ENCODE data around the gene WIPF2.
"Not testable (repeated sequence)": the region's sequence is repeated elsewhere in the genome, so short reads cannot be mapped to it uniquely, and the experiment has no call there.

WIPF2 gene

GRCh38 chr17:40287494-40288369 lies 68.6 kb downstream of the WIPF2 start, which contains the start of gene CDC6:
Gene CDC6, plus strand, starts transcription at chr17:40287879. Its CDS starts 1,542 bp downstream, at chr17:40289421.
- peaks cover 12% of the 10 kb centered on the region for H3K4me1 Mint-ChIP-seq
- H3K27me3 Mint-ChIP-seq, result no peaks in the 10 kb centered on the region
- H3K36me3 Mint-ChIP-seq, result no peaks in the 10 kb centered on the region
- H3K27ac Mint-ChIP-seq, result peak within 1 kb of the TSS; percentile 76
- peak; percentile 88 to 98 for DNase-seq (ENCODE audit: low spot score in 2 of 2)
- H3K4me3 Mint-ChIP-seq, result peak within 1 kb of the TSS; percentile 98
- ATAC-seq (ENCODE audit: low read depth), result peak; percentile 93
- no peaks in the 10 kb centered on the region for H3K9me3 Mint-ChIP-seq

- no peaks in the 10 kb centered on the region for H3K27me3 Mint-ChIP-seq
- H3K4me1 Mint-ChIP-seq, result peaks cover 12% of the 10 kb centered on the region
- H3K27ac Mint-ChIP-seq, result no peak overlapping the region
- no peak for DNase-seq (ENCODE audit: low spot score in 2 of 2)
- H3K4me3 Mint-ChIP-seq, result no peak overlapping the region
- H3K36me3 Mint-ChIP-seq, result no peaks in the 10 kb centered on the region
- H3K9me3 Mint-ChIP-seq, result no peaks in the 10 kb centered on the region
- ATAC-seq (ENCODE audit: low read depth), result no peak
Measured at GRCh38 chr17:40290629-40291280, 71.7 kb downstream of the WIPF2 start.

DNA sequence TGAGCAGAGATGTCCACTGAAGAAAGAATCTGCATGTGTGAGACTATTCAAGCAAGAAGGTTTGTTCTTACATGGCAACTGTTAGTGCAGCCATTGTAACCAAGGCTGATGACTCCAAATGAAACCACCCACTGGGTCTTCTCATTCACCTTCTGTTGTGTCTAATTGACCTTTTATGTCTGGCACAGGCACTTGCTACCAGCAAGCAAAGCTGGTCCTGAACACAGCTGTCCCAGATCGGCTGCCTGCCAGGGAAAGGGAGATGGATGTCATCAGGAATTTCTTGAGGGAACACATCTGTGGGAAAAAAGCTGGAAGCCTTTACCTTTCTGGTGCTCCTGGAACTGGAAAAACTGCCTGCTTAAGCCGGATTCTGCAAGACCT lies 72.2 kb downstream of the WIPF2 start:
- no peaks in the 10 kb centered on the region for H3K27me3 Mint-ChIP-seq
- DNase-seq (ENCODE audit: low spot score in 2 of 2) (no peak), ATAC-seq (ENCODE audit: low read depth) (no peak)
- no peaks in the 10 kb centered on the region for H3K9me3 Mint-ChIP-seq
- peaks cover 12% of the 10 kb centered on the region for H3K4me1 Mint-ChIP-seq
- H3K4me3 Mint-ChIP-seq, result no peak overlapping the region
- no peak overlapping the region for H3K27ac Mint-ChIP-seq
- H3K36me3 Mint-ChIP-seq, result no peaks in the 10 kb centered on the region

- H3K36me3 Mint-ChIP-seq, result no peaks in the 10 kb centered on the region
- no peaks in the 10 kb centered on the region for H3K9me3 Mint-ChIP-seq
- no peak overlapping the region for H3K27ac Mint-ChIP-seq
- no peaks in the 10 kb centered on the region for H3K27me3 Mint-ChIP-seq
- H3K4me1 Mint-ChIP-seq, result peaks cover 3% of the 10 kb centered on the region
- no peak for ATAC-seq (ENCODE audit: low read depth)
- DNase-seq (ENCODE audit: low spot score in 2 of 2), result no peak
- no peak overlapping the region for H3K4me3 Mint-ChIP-seq
Measured at GRCh38 chr17:40293363-40293762, 74.3 kb downstream of the WIPF2 start.

- H3K4me1 Mint-ChIP-seq, result peaks cover under 1% of the 10 kb centered on the region
- no peak for DNase-seq (ENCODE audit: low spot score in 2 of 2)
- no peak overlapping the region for H3K4me3 Mint-ChIP-seq
- ATAC-seq (ENCODE audit: low read depth), result no peak
- no peaks in the 10 kb centered on the region for H3K36me3 Mint-ChIP-seq
- H3K9me3 Mint-ChIP-seq, result no peaks in the 10 kb centered on the region
- no peaks in the 10 kb centered on the region for H3K27me3 Mint-ChIP-seq
- no peak overlapping the region for H3K27ac Mint-ChIP-seq
Measured at GRCh38 chr17:40295488-40296436, 76.7 kb downstream of the WIPF2 start.

- H3K27me3 Mint-ChIP-seq, result no peaks in the 10 kb centered on the region
- ATAC-seq (ENCODE audit: low read depth), result no peak
- H3K4me3 Mint-ChIP-seq, result no peak overlapping the region
- no peak overlapping the region for H3K27ac Mint-ChIP-seq
- DNase-seq (ENCODE audit: low spot score in 2 of 2), result no peak
- no peaks in the 10 kb centered on the region for H3K9me3 Mint-ChIP-seq
- H3K36me3 Mint-ChIP-seq, result no peaks in the 10 kb centered on the region
- H3K4me1 Mint-ChIP-seq, result no peaks in the 10 kb centered on the region
Measured at GRCh38 chr17:40297511-40297910, 78.4 kb downstream of the WIPF2 start.

DNA sequence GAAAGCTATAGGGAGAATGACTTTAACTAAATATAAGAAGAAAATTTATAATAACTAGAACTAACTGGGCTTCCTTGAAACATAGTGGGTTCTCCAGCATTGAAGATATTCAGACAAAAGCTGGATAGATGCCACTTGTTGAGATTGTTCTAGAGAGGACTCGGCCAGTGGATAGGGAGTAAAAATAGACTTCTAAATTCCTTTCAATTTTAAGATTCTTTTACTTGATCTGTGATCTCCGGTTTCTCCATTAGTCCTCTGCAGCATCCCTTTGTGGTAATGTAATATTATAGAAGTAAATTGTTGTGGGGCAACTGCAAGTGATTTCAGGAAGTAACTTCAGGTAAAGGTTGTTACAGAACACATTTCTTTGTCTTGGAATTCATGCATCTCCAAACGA lies 79.6 kb downstream of the WIPF2 start:
- H3K9me3 Mint-ChIP-seq, result no peaks in the 10 kb centered on the region
- H3K27me3 Mint-ChIP-seq, result no peaks in the 10 kb centered on the region
- no peak overlapping the region for H3K4me3 Mint-ChIP-seq
- no peak overlapping the region for H3K27ac Mint-ChIP-seq
- peaks cover 7% of the 10 kb centered on the region for H3K4me1 Mint-ChIP-seq
- ATAC-seq (ENCODE audit: low read depth), result no peak
- no peak for DNase-seq (ENCODE audit: low spot score in 2 of 2)
- no peaks in the 10 kb centered on the region for H3K36me3 Mint-ChIP-seq

DNA sequence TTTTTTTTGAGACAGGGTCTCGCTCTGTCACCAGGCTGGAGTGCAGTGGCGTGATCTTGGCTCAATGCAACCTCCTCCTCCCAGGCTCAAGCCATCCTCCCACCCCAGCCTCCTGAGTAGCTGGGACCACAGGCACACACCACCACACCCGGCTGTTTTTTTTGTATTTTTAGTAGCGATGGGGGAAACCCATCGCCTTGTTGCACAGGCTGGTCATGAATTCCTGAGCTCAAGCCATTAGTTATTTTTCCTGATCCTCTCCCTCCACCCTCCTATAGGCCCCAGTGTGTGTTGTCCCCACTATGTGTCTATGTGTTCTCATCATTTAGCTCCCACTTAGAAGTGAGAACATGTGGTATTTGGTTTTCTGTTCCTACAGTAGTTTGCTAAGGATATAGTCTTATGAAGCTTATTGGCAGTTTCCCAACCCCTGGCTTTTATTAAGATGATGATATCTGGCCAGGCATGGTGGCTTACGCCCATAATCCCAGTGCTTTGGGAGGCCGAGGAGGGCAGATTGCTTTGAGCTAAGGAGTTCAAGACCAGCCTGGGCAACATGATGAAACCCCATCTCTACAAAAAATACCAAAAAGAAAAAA lies 80.2 kb downstream of the WIPF2 start:
- H3K4me3 Mint-ChIP-seq; DNase-seq (ENCODE audit: low spot score in 2 of 2); H3K27me3 Mint-ChIP-seq; H3K9me3 Mint-ChIP-seq; H3K4me1 Mint-ChIP-seq; ATAC-seq (ENCODE audit: low read depth); H3K36me3 Mint-ChIP-seq; H3K27ac Mint-ChIP-seq: not testable (repeated sequence)

GRCh38 chr17:40301315-40301714 lies 82.2 kb downstream of the WIPF2 start:
- Mint-ChIP-seq H3K36me3 (no peaks in the 10 kb centered on the region), H3K27ac (no peak overlapping the region), H3K4me1 (peaks cover 10% of the 10 kb centered on the region), H3K27me3 (no peaks in the 10 kb centered on the region), H3K9me3 (no peaks in the 10 kb centered on the region), H3K4me3 (no peak overlapping the region)
- ATAC-seq (ENCODE audit: low read depth) (no peak), DNase-seq (ENCODE audit: low spot score in 2 of 2) (no peak)

- no peak overlapping the region for H3K4me3 Mint-ChIP-seq
- no peaks in the 10 kb centered on the region for H3K27me3 Mint-ChIP-seq
- H3K36me3 Mint-ChIP-seq, result no peaks in the 10 kb centered on the region
- no peak overlapping the region for H3K27ac Mint-ChIP-seq
- peaks cover 10% of the 10 kb centered on the region for H3K4me1 Mint-ChIP-seq
- ATAC-seq (ENCODE audit: low read depth) (peak; percentile 91), DNase-seq (ENCODE audit: low spot score in 2 of 2) (peak; percentile 64 to 72)
- H3K9me3 Mint-ChIP-seq, result no peaks in the 10 kb centered on the region
Measured at GRCh38 chr17:40303009-40303657, 84.0 kb downstream of the WIPF2 start.

DNA sequence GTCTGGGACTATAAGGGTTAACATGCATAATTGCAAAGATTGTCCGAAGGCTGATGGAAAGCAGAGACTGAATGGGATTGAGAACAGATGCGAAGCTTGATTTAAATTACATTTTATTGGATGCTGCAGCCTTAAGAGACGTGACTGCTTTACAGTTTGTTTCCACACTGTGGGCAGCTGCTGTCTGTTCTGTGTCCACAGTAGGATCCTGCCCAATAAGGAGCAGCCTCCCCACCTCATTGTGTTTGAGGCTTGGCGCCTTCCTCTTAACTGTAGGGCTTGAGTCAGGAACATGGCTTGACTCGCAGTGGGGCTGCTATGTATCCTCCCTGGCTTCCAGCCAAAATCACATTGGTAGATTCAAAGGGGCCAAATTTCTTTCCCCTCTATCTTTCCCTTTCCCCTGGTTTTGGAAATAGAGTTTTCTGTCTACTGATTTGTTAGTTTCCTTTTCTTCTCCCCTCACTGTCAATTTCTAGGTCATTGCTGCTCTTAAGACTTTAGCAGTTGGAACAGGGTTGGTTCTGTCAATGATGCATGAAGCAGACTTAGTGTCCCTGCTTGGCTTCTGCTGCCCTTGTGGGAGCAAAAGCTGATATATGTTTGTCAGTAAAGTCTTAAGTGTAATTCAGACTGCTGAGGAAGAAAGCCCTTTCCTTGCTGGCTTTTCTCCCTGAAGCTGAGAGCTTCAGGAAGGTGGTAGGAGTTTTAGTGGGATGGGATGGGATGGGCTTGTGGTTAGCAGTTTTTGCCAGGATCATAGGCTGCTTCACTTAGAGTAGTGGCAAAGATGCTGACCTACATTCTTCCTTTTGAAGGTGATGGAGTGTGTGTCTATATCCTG lies 84.8 kb downstream of the WIPF2 start:
- Mint-ChIP-seq H3K27me3 (no peaks in the 10 kb centered on the region), H3K9me3 (no peaks in the 10 kb centered on the region), H3K36me3 (no peaks in the 10 kb centered on the region), H3K4me1 (peaks cover 10% of the 10 kb centered on the region), H3K27ac (no peak overlapping the region), H3K4me3 (no peak overlapping the region)
- DNase-seq (ENCODE audit: low spot score in 2 of 2), result no peak
- ATAC-seq (ENCODE audit: low read depth), result no peak

- H3K4me1 Mint-ChIP-seq, result peaks cover 13% of the 10 kb centered on the region
- DNase-seq (ENCODE audit: low spot score in 2 of 2); ATAC-seq (ENCODE audit: low read depth); H3K27me3 Mint-ChIP-seq; H3K36me3 Mint-ChIP-seq; H3K4me3 Mint-ChIP-seq; H3K9me3 Mint-ChIP-seq; H3K27ac Mint-ChIP-seq: not testable (repeated sequence)
Measured at GRCh38 chr17:40304552-40304863, 85.4 kb downstream of the WIPF2 start.

DNA sequence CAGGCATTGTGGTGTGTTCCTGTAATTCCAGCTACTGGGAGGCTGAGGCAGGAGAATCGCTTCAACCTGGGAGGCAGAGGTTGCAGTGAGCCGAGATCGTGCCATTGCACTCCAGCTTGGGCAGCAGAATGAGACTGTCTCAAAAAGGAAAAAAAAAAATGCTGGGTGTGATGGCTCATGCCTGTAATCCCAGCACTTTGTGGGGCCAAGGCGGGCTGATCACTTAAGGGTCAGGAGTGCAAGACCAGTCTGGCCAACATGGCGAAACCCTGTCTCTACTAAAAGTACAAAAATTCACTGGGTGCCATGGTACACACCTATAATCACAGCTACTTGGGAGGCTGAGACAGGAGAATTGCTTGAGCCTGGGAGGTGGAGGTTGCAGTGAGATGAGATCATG lies 85.8 kb downstream of the WIPF2 start:
- not testable (repeated sequence) for H3K27ac Mint-ChIP-seq; H3K36me3 Mint-ChIP-seq; H3K27me3 Mint-ChIP-seq; DNase-seq (ENCODE audit: low spot score in 2 of 2); H3K9me3 Mint-ChIP-seq; H3K4me3 Mint-ChIP-seq; ATAC-seq (ENCODE audit: low read depth)
- H3K4me1 Mint-ChIP-seq, result peaks cover 17% of the 10 kb centered on the region

Measured in memory B cell (primary cell).